ENCODE results near the gene SERPINB6.

GRCh38 chr6:2971420-2972218 is at the start of gene SERPINB6:
- TF ChIP-seq CTCF (optimal IDR thresholded peaks at IDR 0.05 in 1 of 3, IDR thresholded peaks at IDR 0.05 in 1 of 3, conservative IDR thresholded peaks at IDR 0.05 in 1 of 3; ENCODE audit: extremely low read depth in 1 of 3, insufficient read depth in 2 of 3, low read length in 3 of 3) (no peak), EZH2 (IDR thresholded peaks at IDR 0.05; ENCODE audit: low read length) (no peak)
